CD4-positive, alpha-beta T cell treated with Interleukin-2 at 100 ng/mL for 4 hours (primary cell): ENCODE results near the gene P4HTM.

ENCODE experiments used
- DNase-seq: peaks from one replicate; pipeline ENCODE4 v3.0.0-alpha.2; 2020; ENCODE audit warnings: low spot score

Gene P4HTM, protein sequence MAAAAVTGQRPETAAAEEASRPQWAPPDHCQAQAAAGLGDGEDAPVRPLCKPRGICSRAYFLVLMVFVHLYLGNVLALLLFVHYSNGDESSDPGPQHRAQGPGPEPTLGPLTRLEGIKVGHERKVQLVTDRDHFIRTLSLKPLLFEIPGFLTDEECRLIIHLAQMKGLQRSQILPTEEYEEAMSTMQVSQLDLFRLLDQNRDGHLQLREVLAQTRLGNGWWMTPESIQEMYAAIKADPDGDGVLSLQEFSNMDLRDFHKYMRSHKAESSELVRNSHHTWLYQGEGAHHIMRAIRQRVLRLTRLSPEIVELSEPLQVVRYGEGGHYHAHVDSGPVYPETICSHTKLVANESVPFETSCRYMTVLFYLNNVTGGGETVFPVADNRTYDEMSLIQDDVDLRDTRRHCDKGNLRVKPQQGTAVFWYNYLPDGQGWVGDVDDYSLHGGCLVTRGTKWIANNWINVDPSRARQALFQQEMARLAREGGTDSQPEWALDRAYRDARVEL

DNA sequence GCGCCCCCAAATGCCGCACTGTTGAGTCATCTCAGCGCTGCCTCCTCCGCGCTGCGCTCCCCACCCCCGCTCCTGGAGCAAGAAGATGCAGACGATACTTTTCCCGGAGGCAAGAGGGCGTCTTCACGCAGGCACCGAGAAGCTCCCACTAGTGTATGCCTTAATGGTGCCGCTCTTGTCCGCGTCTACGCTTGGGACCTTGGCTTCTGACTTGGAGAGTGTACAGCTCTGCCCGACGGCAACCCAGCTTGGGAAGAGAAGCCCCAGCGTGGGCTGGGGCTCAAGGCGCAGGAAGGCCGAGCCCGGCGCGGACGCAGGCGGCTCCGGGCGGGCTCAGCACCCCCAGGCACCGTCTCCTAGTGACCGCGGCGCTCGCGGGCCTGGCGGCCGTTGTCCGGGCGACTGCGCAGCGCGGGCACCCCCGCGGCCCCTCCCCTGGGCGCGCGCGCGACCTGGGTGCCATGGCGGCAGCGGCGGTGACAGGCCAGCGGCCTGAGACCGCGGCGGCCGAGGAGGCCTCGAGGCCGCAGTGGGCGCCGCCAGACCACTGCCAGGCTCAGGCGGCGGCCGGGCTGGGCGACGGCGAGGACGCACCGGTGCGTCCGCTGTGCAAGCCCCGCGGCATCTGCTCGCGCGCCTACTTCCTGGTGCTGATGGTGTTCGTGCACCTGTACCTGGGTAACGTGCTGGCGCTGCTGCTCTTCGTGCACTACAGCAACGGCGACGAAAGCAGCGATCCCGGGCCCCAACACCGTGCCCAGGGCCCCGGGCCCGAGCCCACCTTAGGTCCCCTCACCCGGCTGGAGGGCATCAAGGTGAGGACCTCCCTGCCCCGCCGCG lies at the start of gene P4HTM:
Gene P4HTM, plus strand, starts transcription at position 446 of the 840 bp plus-strand sequence. Its CDS starts 16 bp downstream, at position 462.
- DNase-seq: peak; percentile 83

DNA sequence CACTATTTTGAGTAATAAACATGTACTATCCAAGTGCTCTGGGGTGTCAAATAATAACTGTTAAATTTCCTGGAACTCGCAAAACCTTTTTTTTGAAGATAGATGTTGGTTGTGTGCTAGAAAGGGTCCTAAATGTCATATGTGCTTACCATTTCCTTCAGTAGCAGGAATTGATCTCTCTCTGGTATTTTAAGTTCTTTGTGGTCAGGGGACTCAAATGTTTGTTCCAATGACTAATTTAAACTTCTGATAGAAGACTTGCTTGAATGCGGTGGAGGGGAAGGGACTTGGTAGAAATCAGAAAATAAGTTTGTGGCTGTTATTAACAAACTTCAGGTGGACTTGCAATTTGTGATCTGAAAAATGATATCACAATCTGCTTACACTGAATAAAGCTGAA lies 44.6 kb upstream of the P4HTM start:
- no peak for DNase-seq

DNA sequence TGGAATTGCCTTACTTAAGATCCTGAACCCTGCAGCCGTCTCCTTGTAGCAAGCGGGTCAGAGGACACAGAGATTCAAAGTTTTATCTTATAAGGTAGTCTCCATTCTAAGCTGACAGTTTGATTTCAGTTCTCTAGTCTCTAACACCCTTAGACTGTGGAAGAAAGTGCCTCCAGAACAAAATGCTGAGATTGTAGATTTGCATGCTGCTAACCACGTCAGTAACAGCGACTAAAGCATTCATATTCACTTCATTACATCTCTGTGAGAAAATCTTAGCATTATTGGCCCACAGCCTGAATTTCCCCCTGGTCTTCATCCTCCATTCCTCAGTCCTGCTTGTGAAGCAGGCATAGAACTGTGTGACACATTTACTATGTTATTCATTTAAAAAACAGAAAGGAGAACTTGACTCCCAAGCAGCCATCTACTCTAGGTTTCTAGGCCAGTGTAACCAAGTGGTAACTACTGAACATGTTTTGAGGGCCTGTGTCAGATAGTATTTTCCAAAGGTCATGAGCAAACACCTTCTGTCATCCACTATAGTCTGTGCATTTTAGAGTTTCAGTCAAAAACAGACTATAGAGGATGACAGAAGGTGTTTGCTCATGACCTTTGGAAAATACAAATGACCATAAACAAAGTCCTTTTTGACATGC lies 44.0 kb upstream of the P4HTM start:
- DNase-seq: no peak

DNA sequence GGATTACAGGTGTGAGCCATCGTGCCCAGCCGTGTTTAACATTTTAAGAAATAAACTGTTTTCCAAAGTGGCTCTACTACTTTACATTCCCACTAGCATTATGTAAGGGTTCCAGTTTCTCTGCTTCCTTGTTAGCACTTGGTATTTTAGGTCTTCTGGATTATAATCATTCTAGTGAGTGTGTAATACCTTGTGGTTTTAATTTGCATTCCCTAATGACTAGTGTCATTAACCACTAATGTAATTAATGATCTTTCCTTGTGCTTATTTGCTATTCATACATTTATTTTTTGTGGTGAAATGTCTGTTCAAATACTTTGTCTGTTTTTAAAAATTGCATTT lies 40.7 kb upstream of the P4HTM start:
- DNase-seq: no peak

DNA sequence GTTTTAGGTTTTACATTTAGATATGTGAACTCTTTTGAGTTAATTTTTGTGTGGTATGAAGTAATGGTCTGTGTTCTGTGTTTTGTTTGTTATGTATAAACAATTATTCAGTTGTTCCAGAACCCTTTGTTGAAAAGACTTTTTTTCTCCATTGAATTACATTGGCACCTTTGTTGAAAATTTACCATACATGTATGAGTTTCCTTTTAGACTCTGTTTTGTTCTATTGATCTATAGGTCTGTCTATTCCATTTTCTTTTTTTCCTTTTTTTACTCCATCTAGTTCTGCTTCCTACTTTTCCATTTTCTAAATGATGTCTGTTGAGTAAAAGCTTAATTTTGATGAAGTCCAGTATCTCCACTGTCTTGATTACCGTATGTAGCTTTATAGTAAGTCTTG lies 40.0 kb upstream of the P4HTM start:
- DNase-seq: no peak

DNA sequence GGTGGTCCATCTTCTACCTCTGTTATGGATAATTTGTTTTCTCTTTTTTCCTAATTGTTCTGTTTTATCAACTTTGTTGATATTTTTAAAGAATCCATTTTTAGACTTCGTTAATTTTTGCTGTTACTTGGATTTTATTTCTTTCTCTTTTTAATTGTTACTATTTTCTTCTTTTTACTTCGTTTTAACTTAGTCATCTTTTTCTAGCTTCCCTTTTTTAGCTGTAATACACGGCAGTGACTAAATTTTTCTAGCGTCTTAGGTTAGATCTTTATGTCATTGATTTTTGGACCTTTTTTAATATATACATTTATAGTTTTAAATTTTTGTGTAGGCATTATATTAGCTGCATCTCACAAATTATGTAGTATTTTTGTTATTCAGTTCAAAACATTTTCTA lies 38.3 kb upstream of the P4HTM start:
- no peak for DNase-seq

DNA sequence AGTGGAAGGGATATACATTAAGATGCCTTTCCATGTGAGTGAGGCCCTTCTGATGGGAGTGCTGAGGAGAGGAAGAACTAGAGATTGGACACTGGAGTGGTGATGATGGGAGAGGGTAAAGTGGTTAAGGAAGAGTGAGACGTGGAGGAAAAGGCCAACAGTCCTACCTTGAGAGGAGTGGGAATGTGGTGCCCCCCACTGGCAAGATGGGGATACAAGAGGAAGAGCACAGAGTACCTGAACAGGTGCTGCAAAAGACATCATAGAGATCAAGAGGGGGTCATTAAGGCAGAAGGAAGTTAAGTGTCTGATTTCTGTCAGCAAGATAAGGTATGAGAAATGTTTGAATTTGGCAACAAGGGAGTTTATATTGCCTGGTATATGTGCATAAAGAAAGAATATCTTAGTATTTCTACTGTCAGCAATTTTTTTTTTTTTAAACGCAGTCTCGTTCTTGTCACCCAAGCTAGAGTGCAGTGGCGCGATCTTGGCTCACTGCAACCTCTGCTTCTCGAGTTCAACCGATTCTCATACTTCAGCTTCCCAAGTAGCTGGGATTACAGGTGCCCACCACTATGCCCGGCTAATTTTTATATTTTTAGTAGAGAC lies 37.4 kb upstream of the P4HTM start:
- peak; percentile 59 for DNase-seq

DNA sequence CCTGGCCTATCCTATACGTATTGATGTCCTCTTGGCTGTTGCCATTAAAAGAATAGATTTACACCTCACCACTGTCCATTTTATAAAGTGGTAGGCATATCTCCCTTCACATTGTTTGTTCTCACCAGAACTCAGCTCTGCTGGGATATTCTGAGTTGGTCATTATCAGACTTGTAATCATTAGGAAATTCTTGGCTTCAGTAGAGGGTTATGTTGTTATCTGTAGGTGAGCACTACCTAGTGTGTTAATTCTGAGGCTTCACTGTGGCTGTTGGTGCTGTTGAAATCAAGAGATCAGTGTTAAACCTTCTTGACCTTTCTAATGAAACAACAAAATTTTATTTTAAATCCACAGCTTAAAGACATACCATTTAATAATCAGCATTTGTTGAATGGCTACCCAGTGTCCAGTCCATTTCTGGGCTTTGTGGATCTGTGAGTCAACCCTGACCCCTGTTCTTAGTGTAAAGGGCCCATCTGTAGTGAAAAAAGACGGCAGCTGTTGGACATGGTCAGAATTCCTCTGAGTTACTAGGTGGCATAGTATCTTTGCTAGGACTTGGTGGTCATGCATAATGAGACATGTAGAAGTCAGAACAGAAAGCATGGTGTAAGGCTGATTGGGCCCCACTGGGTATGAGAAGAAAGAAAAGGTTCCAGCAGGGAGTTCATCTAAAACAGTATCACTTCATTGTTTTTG lies 32.9 kb upstream of the P4HTM start:
- no peak for DNase-seq

DNA sequence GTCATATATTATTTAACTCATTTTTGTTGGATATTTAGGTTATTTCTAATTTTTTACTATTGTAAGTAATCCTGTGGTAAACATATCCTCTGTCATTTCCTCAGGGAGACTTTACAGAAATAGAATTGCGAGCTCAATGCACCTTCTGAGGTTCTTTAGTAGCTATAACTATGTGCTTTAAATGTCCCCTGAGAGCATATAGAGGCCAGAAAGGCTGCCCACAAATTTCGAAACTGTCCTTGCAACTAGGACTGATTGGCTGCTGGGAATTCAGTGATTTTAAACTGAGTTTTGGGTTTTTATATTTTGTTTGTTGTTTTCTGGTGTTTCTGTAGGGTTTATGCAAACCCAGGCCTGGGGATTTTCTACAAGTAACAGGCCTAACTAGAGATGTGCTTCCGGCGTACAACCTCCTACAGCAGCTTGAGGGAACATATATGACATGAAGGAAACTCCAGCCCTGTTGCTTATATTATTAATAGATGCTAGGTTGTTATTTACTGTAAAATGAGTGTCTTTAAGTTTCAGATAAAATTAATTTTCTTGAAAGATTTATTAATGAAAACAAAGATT lies 29.1 kb upstream of the P4HTM start:
- DNase-seq: no peak

DNA sequence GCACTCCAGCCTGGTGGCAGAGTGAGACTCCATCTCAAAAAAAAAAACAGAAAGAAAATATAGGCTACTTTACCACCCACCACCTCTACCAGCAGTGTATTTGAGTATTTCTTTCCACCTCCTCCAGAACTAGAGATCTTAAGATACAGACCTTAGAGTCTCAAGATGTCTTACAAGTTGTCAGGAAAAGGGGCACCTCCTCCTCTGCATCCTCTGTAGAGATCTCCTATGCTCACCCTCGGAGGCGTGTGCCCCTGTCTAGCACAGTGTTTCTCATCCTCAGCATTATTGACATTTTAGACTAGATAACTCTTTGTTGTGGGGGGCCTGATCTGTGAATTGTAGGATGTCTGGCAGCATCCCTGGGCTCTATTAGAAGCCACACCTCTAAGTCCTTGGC lies 27.7 kb upstream of the P4HTM start:
- no peak for DNase-seq

DNA sequence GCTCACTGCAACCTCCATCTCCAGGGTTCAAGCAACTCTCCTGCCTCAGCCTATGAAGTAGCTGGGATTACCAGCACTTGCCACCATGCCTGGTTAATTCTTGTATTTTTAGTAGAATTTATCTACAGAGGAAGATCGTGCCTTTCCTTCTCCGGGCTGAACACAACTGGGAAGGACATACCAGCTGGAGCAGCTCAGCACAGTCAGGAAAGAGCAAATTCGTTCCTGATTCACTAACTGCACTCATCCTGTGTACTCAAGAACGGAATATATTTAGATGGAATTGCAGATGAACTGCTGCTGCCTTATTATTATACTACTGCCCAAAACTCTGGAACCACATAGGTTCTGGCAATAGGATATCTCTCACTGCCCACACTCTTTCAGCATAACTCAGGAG lies 27.1 kb upstream of the P4HTM start:
- no peak for DNase-seq

DNA sequence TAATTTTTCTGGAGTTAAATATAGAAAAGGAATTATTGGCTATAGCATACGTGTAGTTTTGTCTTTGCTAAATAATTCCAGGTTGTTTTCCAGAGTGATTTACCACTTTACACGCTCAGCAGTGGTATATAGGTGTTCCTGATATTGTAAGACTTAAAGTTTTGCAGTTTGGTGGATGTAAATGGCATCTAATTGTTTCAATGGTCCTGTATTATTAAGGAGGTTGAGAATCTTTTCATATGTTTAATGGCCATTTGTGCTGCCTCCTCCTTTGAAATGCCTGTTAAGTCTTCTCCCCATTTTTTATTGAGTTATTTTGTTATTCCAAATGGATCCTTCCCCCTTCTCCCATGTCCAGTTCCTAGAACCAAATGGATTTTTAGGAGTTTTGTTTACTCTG lies 26.4 kb upstream of the P4HTM start:
- DNase-seq: no peak

DNA sequence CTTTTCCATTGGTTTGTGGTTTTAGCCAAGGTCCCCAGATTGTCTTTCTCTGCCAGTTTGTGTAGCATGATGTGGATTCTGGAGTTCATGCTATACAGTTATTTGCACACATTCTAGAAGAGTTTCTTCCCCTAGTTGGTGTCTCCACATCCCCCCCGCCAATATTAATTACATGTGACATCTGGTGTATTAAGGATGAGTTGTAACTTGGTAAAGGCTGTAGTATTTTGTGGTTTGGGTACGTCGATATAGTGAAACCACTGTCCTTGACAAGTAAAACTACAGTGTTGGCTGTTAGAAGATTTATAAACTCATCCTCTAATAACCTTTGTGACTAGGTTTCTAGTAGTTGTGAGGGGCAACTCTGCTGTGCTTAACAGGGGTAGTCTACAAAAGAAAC lies 23.7 kb upstream of the P4HTM start:
- no peak for DNase-seq

DNA sequence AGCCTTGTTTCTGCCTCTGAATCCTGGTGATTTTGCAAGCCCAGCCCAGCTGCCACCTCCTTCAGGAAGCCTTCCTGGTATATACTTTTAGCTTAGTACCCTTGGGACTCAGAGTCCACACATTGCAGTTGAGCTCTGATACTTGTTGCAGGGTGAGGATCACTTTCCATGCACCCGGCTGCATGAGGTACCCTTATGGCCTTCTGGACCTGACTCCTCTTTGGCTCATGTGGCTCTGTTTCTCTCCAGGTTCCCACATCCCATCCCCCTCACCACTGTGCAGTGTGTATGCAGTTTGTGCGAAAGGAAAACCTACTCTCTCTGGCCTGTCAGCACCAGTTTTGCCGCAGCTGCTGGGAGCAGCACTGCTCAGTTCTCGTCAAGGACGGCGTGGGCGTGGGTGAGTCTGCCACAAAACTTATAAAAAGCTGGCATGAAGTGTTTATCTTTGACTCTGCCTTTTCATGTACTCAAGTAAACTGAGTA lies 23.1 kb upstream of the P4HTM start:
- no peak for DNase-seq

DNA sequence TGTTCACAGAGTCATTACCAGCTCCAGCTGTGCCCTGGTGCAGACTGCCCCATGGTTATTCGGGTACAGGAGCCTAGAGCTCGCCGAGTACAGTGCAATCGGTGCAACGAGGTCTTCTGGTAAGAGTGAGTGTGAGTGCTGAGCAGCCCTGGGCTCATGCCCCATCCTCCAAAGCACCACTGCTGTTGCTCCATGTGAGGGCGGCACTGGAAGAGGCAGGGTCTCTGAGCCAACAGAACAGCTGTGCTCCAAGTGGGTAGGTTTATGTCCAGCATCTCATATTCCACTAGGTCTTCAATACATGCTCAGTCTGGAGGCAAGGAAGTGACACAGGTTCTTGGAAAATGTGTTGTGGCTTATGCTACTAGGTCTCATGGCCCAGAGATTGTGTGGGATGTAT lies 19.5 kb upstream of the P4HTM start:
- no peak for DNase-seq

DNA sequence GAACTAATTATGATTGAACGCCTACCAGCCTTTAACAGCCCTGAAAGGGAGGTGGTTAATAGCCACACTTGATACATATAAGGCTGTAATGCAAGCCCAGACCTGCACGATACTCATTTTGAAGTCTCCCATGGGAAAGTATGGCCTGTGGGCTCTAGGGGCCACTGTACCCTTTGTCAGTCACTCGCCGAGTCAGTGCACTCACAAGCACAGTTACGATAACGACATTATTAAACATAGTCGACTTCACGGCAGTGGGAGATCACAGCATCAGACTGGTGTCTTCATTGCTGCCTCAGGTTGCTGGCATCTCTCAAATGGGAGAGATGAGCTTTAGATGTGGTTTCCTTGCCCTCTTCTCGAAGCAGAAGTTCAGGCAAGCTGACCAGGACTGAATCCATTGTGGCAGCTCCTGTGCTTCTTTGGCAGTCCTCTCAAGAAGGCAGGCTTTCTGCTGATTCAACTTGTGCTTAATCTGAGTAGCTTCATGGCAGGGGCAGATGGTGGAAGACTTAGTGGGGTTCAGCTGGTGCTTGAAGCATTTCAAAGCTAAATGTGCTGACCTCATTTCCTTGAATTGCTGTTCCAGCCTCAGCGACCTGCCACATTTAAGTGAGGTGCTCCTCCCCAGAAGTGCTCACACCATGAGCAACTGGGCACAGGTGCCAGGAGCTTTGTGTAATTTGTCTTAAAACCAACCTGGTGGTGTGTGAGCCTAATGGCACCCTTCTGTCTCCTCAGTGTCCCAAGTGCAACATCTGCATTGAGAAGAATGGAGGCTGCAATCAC lies 15.8 kb upstream of the P4HTM start:
- no peak for DNase-seq

DNA sequence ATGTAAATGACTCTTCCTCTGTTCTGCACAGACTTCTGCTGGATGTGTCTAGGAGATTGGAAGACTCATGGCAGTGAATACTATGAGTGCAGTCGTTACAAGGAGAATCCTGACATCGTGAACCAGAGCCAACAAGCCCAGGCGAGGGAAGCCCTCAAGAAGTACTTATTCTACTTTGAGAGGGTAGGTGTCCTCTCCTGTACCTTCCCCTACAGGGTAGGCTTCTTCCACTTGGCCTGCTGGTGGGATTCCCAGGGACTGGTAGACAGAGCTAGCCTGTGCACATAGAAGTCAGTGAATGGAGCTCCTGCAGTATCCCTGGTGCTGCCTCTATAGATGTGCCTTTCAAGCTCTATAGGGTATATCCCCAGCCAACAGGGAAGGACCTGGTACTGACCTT lies 10.6 kb upstream of the P4HTM start:
- no peak for DNase-seq

DNA sequence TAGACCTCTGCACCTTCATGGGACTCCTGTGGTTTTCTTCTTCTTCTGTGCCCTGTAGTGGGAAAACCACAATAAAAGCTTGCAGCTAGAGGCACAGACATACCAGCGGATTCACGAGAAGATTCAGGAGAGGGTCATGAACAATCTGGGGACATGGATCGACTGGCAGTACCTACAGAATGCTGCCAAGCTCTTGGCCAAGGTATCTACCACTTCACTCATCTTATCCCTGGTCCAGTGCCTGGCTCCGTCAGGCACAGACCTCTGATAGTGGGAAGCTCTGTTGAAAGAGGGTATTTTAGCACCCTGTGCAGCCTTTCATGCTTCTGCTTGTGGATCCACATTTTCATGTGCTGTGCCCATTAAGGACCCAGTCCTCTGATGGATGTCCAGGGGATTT lies 9.7 kb upstream of the P4HTM start:
- no peak for DNase-seq

DNA sequence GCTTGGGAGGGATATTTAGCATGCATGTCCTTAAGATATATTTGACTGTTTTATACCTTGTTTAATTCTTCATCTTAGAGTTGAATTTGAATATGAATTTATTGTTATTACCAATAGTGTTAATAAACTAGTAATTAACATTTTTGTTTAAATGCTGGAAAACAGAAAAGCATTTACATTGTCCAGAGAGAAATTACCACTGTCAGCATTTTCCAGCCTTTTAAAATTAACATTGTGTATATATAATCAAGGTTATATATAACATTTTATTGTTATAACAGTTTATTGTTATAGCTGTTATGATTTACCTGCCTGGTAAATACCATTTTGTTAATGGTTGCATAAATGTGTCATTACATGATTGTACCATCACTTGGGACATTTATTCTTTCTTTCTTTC lies 8.0 kb upstream of the P4HTM start:
- no peak for DNase-seq

DNA sequence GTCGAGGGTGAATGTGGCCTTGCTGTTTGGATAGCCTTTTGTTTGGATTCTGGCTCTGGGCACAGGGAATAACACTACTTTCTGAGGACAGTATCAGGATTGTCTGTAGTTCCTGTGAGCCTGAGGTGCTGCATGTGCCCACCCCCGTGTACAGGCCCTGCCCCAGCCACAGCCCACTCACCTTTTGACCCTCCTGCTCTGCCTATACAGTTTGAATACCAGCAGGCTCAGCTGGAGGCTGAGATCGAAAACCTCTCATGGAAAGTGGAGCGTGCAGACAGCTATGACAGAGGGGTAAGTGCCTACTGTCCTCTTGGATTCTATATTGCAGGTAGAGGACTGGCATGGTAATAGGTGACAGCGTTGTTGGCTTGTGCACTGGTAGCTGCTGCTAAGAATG lies 7.4 kb upstream of the P4HTM start:
- no peak for DNase-seq
